Measurements from ENCODE around the gene P2RY2.

P2RY2 gene

DNA sequence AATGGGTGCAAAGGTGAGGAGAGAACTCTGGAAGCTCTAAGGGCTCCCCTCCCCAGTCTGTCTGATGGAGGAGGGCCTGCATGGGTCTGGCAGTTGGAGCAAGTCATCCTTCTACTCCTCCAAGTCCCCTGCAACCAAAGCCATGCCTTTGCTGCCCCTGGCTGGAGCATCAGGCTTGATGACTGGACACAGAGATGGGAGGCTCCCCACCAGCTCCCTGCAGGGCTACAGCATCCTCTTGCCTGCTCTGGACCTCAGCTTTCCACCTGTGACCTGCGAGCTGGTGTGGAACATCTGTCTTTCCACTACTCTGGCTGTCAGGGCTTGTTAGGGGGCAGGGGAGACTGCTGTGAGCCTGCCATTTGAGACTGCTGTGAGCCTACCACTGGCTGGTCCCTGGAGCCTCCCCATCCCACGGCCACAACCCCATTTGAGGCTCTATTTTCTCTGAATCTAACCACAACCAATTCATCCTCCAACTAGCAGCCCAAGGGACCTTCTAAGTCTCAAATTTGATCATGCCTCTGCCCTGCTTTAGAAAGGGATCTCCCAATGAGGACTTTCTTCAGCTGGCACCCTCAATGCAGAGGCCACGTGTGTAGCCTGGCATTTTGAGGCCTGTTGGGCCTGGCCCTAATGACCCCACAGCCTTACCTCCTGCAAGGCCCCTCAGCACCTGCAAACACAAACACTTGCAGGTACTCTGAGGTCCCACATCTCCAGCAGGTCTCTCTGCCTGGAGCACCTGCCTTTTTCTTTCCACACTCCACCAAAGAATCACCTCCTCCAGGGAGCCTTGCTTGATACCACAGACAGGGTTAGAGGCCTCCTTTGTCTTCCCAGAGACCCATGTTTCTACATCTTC, 63.9 kb downstream of the P2RY2 start:
- DNase-seq (ENCODE audit: low read depth in 2 of 3, low spot score in 1 of 3): no peak

DNA sequence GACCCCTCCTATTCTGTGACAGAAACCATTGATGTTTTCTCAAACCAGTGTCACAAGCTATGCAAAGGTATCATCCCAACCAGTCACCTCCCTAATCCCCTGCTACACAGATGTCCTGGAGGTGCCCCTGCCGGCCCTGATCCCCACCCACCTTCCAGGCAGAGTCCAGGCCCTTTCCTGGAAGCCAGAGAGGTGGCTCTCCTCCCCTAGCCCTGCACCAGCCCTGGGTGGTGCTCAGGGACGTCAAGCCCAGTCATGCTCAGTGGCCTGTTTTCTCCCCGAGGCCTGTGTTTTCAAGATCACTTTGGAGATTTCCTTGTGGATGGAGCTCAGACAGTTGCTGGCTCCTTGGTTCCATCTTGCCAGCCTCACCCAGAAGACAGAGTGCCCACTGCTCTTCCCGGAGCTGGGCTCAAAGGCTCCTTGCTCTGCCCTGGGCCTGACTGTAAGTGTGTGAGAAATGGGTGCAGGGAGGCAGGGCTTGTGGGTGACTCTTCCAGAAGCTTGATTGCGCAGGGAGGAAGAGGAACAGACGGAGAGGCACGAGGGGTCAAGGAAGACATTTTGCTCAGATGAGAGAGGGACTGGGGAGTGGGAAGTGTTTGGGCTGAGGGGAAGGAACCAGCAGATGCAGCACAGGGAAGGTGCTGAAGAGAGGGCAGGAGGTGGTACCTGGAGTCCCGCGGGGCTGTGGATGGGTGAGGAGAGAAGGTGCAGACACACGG, 65.4 kb downstream of the P2RY2 start:
- no peak for DNase-seq (ENCODE audit: low read depth in 2 of 3, low spot score in 1 of 3)

DNA sequence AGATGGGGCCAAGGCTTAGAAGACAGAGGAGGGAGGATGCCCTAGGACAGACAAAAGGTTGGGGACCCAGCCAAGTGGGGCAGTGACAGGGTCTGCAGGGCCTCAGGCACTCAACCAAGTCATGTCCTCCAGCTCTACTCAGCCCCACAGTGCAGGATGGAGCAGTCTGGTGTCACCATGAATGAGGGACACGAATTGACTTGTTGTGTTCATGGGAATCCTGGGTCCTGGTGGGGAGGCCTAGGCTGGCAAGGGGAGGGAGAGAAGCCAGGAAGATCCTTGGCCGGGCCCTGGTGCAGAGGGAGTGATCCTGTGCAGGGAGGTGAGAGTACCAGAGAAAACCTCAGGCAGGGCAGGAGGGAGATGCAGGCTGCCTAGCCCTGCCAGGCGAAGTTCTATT, 66.0 kb downstream of the P2RY2 start:
- DNase-seq (ENCODE audit: low read depth in 2 of 3, low spot score in 1 of 3): no peak

DNA sequence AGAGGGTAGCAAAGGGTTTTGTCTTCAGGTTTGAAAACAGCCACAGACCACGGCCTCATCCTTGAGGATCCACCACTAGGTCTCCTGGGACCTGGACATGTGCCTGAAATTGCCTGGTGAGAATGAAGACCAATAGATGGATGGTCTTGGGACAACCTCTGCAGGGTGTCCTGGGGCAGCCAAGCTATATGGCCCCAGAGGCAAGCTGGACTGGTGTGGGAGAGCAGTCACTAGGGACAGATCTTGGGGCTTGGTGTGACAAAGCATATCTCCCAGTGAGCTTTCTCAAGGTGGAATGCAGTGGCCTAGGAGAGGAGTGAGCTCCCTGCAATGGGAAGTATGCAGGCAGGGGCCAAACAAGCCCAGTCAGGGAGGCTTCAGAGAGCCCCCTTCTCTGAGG, 67.6 kb downstream of the P2RY2 start:
- DNase-seq (ENCODE audit: low read depth in 2 of 3, low spot score in 1 of 3): no peak

All from stimulated activated CD4-positive, alpha-beta T cell treated with anti-CD3 and anti-CD28 coated beads, Interleukin-12 subunit alpha, Interleukin-12 subunit beta, amount 100 ng/mL, for 48 hours (primary cell).